GM10266 (cell line): ENCODE results near the gene MKLN1.
"Not testable (repeated sequence)": the region's sequence is repeated elsewhere in the genome, so short reads cannot be mapped to it uniquely, and the experiment has no call there.

Experiments
- DNase-seq: peaks from one replicate; pipeline ENCODE4 v3.0.0; 2012; ENCODE audit errors: extremely low spot score
- TF ChIP-seq, protein P1 (sequence below): IDR thresholded peaks from 2 replicates; pipeline ENCODE4 v1.5.1; 2012; ENCODE audit warnings: mild to moderate bottlenecking, low read depth; ENCODE audit not compliant: control insufficient read depth, insufficient read depth; ENCODE audit errors: missing control alignments

MKLN1 gene

GRCh38 chr7:131511774-131512535, 184.3 kb downstream of the MKLN1 start:
- no peak for DNase-seq
- TF ChIP-seq, protein P1, sequence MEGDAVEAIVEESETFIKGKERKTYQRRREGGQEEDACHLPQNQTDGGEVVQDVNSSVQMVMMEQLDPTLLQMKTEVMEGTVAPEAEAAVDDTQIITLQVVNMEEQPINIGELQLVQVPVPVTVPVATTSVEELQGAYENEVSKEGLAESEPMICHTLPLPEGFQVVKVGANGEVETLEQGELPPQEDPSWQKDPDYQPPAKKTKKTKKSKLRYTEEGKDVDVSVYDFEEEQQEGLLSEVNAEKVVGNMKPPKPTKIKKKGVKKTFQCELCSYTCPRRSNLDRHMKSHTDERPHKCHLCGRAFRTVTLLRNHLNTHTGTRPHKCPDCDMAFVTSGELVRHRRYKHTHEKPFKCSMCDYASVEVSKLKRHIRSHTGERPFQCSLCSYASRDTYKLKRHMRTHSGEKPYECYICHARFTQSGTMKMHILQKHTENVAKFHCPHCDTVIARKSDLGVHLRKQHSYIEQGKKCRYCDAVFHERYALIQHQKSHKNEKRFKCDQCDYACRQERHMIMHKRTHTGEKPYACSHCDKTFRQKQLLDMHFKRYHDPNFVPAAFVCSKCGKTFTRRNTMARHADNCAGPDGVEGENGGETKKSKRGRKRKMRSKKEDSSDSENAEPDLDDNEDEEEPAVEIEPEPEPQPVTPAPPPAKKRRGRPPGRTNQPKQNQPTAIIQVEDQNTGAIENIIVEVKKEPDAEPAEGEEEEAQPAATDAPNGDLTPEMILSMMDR = no peak

DNA sequence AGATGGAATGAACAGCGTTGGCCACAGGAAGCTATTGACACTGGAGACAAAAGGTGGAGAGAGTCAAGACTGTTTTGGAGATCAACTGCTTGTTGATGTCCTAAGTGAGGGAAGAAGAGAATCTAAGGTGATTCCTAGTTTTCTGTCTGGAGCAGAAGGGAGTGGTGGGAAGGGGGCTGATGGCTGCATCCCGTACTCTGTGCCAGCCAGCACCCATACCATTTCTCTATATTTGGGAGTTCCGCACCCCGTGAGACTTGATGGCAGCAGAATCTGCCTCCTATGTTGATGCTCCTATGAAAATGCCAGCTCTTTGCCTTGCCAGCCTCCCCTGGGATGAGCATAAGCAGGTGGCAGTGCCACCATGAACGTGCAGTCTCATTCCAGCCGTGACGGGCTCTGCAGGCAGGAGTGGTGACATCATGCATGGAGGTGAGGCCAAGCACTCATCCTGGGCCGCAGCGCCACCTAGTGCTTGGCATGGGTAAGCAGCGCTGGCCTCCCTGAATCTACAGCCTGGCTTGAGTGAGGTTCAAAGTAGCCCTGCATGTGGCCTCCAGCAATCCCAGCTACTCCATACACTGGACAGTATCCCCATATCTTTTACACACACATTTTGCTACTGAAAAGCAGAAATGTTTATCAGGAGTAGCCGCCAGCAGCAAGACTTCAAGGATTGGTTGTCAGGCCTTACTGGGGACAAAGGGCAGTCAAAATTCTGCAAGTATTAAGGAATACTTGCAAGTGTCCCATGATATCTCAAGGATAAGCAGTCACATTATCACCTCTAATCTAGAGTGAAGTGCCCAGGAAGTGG, 185.8 kb downstream of the MKLN1 start:
- DNase-seq = peak; percentile 74
- TF ChIP-seq, protein P1 = peak; percentile 99

DNA sequence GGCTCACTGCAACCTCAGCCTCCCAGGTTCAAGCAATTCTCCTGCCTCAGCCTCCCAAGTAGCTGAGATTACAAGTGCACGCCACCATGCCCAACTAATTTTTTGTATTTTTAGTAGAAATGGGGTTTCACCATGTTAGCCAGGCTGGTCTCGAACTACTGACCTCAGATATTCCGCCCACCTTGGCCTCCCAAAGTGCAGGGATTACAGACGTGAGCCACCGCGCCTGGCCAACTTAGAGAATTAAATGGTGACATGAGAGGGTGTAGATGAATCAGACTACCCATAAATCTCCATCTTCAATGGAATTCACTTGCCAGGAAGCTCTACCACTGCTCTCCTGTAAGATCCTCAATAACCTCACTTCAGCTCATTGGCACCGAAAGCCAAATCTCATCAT, 187.8 kb downstream of the MKLN1 start:
- not testable (repeated sequence) for DNase-seq

GRCh38 chr7:131517218-131517923, 189.7 kb downstream of the MKLN1 start:
- DNase-seq = no peak

GRCh38 chr7:131518626-131519025, 190.9 kb downstream of the MKLN1 start:
- TF ChIP-seq, protein P1 = no peak
- DNase-seq = no peak

More at GRCh38 chr7:131517218-131517923, 189.7 kb downstream of the MKLN1 start:
- TF ChIP-seq, protein P1 = no peak

DNA sequence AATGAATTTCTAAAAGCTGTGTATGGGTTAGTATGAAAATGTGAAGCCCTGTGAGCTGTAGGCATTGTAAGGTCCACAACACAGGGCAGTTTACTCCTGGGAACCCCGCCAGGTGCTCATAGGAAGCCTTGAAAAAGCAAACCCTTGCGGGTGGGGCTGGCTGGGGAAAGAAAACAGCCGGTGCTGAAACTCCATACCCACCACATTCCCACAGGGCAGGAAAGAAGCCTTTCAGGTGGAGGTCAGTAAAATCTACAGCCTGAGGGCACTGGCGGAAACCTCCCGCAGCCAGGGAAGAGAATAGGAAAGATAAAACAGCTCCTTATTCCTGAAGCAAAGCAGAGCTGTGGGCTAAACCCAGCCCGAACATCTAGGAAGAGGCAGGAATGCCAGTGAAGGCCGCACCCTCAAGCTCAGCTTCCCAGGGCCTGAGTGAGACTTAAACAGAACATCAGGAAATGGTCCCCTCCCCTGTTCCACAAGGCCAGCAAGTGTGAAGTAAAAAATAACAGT, 194.0 kb downstream of the MKLN1 start:
- DNase-seq = no peak
- TF ChIP-seq, protein P1 = no peak

- TF ChIP-seq, protein P1 = no peak
- peak; percentile 35 for DNase-seq
Observed at GRCh38 chr7:131522325-131522930, 194.8 kb downstream of the MKLN1 start.
